Fibroblast of skin of right quadriceps (primary cell): ENCODE data around the gene DNAH10.
"Not testable (repeated sequence)": the region's sequence is repeated elsewhere in the genome, so short reads cannot be mapped to it uniquely, and the experiment has no call there.

Source experiments
- DNase-seq: peaks from one replicate; pipeline ENCODE4 v3.0.0-alpha.2; 2013

DNAH10 gene

GRCh38 chr12:123938679-123939480 is 176.8 kb downstream of the DNAH10 start:
- DNase-seq = no peak

- no peak for DNase-seq
Measured at GRCh38 chr12:123939716-123940626, 177.9 kb downstream of the DNAH10 start.

- DNase-seq = no peak
Measured at GRCh38 chr12:123940627-123940966, 178.5 kb downstream of the DNAH10 start.

GRCh38 chr12:123941000-123941399 is 178.9 kb downstream of the DNAH10 start:
- no peak for DNase-seq

- no peak for DNase-seq
Measured at GRCh38 chr12:123941624-123942237, 179.6 kb downstream of the DNAH10 start.

- peak; percentile 90 for DNase-seq
Measured at GRCh38 chr12:123942238-123942653, 180.1 kb downstream of the DNAH10 start.

- no peak for DNase-seq
Measured at GRCh38 chr12:123942911-123943648, 181.0 kb downstream of the DNAH10 start.

- no peak for DNase-seq
Measured at GRCh38 chr12:123943816-123944215, 181.7 kb downstream of the DNAH10 start.

GRCh38 chr12:123944696-123945095 is 182.6 kb downstream of the DNAH10 start:
- DNase-seq = no peak

- no peak for DNase-seq
Measured at GRCh38 chr12:123945287-123946151, 183.4 kb downstream of the DNAH10 start.

GRCh38 chr12:123946152-123946515 is 184.0 kb downstream of the DNAH10 start:
- DNase-seq = no peak

GRCh38 chr12:123946516-123947505 is 184.7 kb downstream of the DNAH10 start:
- not testable (repeated sequence) for DNase-seq

GRCh38 chr12:123947531-123947930 is 185.4 kb downstream of the DNAH10 start:
- DNase-seq = not testable (repeated sequence)

GRCh38 chr12:123948401-123948795 is 186.3 kb downstream of the DNAH10 start:
- DNase-seq = no peak

- DNase-seq = no peak
Measured at GRCh38 chr12:123948796-123949769, 187.0 kb downstream of the DNAH10 start.

GRCh38 chr12:123949770-123950165 is 187.7 kb downstream of the DNAH10 start:
- DNase-seq = no peak

- no peak for DNase-seq
Measured at GRCh38 chr12:123950476-123951349, 188.6 kb downstream of the DNAH10 start.

GRCh38 chr12:123951467-123951866 is 189.4 kb downstream of the DNAH10 start:
- no peak for DNase-seq
